Hematopoietic multipotent progenitor cell treated with erythropoietin and hydrocortisone succinate and interleukin-3 and kit ligand, for 8 days (in vitro differentiated cells): Measurements from ENCODE around the gene CARD8.
"Not testable (repeated sequence)": the region's sequence is repeated elsewhere in the genome, so short reads cannot be mapped to it uniquely, and the experiment has no call there.

Source experiments
- DNase-seq: peaks from one replicate; pipeline ENCODE4 v3.0.0-alpha.2; 2015

The CARD8 gene

DNA sequence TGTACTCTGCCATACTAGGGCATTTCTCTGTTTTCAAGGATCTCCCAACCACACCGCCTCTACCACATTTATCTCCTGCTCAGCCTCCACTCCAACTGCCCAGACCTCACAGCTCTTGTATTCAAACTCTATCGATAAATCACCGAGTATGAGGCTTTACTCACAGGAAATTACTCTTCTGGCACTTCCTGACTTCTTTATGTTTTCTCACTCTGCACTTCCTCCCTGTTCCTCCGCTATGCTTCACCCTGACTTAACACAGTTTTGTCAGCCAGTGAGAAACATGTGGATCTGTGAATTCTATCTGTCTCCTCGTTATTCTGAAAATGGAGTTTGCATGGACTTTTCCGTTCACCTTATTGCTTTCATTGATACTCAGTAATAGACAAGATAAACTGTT is 2.6 kb upstream of the CARD8 start:
- peak; percentile 69 for DNase-seq

DNA sequence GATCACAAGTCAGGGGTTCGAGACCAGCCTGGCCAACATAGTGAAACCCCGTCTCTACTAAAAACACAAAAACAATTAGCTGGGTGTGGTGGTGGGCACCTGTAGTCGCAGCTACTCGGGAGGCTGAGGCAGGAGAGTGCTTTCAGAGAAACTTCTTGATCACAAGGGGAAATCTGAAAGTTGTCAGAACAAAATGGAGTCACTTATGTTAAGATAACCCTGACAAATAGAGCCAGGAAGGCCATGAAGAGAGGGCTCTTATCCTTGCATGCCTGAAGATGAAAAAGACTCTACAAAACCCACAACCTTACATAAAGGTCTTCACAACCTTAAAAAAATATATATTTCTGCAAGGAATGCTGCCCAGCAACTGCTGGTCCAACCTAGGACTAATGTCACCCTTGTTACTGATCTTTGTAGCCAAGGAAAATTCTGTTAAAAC is 1.2 kb downstream of the CARD8 start:
- no peak for DNase-seq

DNA sequence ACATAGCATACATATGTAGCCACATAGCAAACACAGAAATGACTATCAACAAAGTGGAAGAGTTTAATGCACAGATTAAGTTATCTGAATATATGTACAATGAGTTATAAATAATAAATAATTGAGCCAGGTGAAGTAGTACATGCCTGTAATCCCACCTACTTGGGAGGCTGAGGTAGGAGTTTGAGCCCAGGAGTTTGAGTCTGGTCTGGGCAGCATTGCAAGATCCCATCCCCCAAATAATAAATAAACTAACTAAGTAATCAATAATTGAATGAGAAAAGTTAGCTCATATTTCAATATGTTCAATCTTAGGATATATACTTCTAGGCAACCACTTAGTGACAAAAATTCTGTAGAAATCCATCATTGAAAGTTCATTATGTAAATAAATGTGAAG is 1.7 kb downstream of the CARD8 start:
- no peak for DNase-seq

DNA sequence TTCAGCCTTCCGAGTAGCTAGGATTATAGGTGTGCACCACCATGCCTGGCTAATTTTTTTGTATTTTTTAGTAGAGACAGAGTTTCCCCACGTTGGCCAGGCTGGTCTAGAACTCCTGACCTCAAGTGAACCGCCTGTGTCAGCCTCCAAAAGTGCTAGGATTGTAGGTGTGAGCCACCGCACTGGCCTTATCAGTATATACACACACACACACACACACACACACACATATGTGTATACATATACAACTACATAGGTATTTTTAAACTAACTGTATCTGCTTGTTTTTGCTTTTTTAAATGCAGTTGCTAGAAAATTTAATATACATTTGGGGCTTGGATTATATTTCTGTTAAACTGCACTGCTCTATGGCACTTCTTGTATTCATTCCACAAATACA is 3.1 kb downstream of the CARD8 start:
- peak; percentile 64 for DNase-seq

DNA sequence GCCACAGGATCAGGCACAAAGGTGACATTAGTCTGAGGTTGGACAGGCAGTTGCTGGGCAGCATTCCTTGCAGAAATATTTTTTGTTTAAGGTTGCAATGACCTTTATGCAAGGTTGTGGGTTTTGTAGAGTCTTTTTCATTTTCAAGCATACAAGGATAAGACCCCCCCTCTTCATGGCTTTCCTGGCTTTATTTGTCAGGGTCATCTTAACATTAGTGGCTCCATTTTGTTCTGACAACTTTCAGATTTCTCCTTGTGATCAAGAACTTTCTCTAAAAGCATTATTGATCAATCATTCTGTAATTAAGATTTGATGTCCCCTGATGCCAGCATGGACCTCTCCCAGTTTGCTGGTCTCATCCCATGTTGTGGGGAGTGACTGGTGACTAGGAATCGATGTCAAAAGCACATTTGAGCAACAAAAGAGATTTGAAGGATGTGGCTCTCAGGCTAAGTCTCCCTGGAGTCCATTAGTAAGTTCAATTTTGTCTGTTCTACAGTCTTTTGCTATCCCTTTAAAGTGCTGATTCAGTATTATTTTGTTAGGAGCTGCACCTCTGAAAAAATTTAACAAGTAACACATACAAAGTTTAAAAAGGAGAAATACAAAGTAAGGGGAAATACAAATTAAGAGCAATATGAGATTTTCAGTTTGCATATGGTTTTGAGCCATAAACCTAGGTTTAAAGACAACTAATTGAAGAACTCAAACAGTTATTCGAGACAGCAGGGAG is 5.3 kb downstream of the CARD8 start:
- DNase-seq, result no peak

DNA sequence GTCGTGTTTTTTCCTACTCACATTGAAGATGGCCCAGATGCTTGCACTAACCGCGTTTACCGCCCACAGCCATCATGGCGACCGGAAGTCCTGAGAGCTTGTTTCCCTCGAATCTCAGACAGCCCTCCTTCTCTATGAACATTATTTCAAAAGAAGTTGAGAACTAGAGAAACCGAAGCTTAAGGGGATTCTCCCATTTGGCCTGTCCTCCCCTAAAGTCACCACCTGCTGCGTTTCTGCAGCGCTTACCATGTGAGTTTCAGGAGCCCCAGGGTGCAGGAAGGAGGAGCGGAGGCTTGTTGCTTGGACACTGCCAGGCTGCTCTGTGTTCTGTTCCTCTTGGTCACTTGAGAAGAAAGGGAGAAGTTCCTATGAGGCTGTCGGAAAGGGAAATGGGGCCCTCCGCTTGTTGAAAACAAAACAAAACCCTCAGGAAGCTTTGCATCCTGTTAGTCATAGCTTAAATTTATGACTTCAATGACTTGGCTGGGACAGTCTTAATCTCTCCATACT is 6.2 kb downstream of the CARD8 start:
- DNase-seq, result peak; percentile 79

DNA sequence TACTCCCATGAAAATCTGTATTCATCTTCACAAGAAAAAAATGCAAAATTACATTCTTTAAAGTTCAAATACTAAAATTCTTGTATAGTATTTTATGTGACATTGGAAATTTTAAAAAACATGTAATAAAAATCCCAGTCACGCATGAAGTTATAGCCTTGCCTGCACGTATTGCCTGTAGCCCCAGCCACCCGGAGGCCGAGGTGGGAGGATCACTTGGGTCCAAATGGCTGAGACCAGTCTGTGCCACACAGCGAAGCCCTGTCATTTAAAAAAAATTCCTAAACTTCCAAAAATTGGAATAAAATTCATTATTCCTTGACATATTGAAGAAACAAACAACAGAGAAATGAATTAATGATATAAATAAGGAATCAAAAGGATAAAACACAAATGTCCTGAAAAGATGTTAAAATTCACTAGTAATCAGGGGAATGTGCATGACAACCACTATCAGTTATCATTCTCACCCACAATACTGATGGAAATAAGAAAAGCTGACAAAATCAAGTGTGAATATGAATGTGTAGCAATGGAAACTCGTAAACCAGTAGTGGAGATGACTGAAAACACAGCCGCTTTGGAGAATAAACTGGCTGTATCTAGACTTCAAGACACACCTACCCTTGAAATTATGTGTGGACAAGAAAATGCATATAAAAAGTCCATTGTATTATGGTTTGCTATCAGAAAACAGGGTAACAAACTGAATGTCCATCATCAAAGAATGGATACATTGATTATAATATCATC is 7.5 kb downstream of the CARD8 start:
- DNase-seq, result no peak

DNA sequence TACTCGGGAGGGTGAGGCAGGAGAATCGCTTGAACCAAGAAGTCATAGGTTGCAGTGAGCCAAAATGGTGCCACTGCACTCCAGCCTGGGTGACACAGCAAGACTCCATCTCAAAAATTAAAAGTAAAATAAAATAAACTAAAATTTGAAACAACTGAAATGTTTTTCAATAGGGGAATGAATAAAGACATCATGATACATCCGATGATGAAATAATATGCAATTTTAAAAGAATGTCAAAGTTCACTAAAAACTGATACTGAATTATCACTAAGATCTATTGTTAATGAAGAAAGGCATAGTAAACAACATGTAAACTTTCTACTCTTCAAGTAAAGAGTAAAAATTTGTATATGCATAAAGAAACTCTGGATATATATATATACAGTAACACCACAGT is 8.5 kb downstream of the CARD8 start:
- DNase-seq, result no peak

DNA sequence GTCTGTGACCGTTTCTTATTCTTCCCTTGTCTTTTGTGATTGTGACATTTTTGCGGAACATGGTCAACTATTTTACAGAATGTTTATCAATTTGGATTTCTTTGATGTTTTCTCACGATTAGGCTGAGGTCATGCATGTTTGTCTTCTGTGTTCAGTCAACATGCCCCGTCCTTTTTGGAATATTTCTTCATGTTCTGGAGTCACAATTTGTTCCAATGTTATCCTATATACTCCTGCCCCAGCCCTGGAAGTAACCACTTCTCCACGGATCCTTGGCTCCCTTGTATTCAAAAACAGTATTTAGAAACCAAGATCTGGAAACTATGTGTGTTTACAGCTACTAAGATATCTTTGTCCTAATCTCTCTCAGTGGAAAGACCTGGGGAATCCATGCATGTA is 9.6 kb downstream of the CARD8 start:
- no peak for DNase-seq

DNA sequence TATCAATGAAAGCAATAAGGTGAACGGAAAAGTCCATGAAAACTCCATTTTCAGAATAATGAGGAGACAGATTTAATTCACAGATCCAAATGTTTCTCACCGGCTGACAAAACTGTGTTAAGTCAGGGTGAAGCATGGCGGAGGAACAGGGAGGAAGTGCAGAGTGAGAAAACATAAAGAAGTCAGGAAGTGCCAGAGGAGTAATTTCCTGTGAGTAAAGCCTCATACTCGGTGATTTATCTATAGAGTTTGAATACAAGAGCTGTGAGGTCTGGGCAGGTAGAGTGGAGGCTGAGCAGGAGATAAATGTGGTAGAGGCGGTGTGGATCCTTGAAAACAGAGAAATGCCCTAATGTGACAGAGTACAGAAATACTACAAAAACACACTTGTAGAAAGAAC is 11.4 kb downstream of the CARD8 start:
- DNase-seq, result no peak

DNA sequence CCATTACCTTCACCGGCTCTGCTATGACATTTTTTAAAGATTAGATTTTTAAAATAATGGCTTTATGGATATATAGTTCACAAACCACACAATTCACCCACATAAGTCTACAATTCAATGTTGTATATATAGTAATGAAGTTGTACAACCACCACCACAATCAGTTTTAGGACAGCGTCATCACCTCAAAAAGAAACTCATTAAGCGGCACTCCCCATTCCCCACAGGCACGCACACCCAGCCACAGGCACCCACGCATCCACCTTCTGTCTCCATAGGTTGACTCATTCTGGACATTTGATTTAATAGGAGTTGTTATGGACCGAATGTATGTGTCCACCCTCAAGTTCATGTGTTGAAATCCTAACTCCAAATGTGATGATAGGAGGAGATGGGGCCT is 13.9 kb downstream of the CARD8 start:
- not testable (repeated sequence) for DNase-seq

DNA sequence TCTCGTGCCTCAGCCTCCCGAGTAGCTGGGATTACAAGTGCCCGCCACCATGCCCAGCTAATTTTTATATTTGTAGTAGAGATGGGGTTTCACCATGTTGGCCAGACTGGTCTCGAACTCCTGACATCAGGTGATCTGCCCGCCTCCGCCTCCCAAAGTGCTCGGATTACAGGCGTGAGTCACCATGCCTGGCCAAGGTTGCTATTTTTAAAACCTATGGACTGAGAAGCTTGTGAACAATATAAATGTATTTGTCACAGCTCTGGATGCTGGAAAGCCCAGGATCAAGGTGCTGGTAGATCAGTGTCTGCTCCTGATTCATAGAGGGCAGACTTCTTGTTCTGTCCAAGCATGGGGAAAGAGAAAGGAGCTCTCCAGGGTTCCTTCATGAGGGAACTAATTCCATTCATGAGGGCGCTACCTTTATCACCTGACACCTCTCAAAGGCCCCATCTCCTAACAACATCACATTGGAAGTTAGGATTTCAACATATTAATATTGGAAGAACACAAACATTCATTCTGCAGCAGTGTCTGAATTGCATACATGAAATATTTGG is 16.1 kb downstream of the CARD8 start:
- no peak for DNase-seq

DNA sequence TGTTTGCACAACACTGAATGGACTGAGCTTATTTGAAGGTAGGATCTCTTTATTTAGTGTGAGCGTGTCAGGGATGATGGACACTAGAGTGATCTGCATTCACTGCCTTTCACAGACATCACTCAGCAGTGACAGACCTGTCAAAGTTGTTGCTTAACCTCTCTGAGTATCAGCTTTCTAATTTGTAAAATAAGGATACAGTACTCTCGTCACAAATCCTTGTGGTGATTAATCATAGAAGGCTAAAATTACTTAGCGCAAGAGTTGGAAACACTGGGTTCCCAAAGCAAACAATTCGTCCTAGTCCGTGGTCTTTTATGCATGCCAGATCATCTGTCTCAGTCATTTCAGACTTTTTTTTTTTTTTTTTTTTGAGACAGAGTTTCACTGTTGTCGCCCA is 16.6 kb downstream of the CARD8 start:
- no peak for DNase-seq

DNA sequence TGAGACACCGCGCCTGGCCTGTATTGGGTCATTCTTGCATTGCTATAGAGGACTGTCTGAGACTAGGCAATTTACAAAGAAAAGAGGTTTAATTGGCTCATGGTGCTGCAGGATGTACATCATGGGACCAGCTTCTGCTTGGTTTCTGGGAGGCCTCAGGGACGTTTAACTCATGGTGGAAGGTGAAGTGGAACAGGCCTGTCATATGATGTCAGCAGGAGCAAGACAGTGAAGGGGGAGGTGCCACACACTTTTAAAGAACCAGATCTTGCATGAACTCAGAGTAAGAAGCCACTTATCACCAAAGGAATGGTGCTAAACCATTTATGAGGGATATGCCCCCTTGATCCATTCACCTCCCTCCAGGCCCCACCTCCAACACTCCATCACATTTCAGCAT is 18.7 kb downstream of the CARD8 start:
- DNase-seq, result no peak

DNA sequence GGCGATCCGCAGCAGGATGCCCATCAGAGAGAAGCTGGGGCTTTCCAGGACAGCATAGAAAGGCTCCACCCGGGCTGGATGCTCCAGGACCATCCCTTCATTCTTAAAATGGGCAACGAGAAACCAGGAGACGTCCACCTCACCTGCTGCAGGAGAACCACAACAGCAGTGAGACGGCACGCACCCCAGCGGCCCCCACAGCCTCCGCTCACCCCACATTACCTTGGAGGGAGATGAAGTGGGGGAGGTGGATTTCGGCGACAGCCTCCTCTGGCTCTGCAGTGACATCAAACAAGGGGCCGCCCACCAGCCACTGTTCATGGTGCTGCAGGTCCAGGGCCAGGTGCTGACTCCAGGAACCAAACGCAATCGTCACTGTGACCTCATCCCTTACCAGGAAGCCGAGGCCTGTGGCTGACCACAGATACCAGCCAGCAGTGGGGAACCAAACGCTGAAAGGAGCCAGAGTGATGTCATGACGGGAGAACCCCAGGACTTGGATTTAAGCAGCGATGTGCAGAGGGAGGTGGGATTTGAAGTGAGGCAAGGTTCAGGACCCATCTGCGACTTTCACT is 25.1 kb downstream of the CARD8 start:
- DNase-seq, result no peak

DNA sequence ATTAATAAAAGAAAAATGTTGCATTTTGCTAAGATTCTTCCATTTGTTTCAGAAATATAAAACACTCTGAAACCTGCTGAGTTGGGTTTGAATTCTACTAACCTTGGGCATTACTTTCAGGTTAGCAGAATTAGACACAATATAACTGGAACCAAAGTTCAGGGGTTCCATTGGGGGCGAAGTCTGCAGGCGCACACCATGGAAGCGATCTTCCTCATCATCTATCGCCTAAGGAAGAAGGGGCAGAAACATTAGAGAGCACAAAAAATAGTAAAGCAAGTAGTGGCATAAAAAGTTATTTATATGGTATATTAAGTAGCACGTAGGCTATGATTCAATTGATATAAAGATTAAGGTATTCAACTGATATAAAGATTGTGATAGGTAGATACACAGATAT is 34.1 kb downstream of the CARD8 start:
- no peak for DNase-seq

DNA sequence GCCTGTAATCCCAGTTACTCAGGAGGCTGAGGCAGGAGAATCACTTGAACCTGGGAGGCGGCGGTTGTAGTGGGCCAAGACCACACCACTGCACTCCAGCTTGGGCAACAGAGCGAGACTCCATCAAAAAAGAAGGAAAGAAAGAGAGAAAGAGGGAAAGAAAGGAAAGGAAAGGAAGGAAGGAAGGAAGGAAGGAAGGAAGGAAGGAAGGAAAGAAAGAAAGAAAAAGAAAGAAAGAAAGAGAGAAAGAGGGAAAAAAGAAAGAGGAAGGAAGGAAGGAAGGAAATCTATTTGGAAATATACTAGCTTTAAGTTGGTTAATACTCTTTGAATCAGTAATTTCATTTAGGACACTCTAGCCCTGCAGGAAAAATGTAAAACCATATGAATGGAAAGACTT is 34.9 kb downstream of the CARD8 start:
- DNase-seq, result not testable (repeated sequence)

DNA sequence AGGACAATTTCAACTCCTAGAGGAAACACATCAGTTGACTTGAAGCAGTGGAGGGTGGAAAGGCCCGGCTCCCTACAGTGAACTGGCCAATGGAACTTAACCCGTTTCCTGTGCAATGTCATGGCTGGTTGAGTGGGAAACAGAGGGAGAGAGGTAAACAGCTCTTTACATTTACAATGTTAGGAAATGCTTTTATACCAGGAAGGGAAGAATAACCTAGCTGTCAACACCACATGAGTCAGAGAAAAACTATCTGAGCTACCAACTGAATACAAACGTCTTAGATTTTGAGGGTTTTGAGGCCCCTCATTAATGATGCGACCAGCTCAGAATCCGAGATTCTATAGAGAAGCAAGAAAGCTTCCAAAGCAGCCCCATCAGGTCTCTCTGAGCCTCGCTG is 36.7 kb downstream of the CARD8 start:
- no peak for DNase-seq

DNA sequence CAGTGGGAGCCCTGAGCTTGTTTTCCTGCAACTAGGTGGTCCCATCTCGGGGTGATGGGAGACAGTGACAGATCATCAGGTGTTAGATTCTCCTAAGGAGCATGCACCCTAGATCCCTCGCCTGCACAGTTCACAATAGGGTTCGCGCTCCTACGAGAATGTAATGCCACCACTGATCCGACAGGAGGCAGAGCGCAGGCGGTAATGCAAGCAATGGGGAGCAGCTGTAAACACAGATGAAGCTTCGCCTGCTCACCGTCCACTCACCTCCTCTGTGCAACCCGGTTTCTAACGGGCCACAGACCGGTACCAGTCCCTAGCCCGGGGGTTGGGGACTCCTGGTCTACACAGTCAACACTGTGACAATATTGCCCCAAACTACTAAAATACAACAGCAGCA is 38.8 kb downstream of the CARD8 start:
- DNase-seq, result no peak

DNA sequence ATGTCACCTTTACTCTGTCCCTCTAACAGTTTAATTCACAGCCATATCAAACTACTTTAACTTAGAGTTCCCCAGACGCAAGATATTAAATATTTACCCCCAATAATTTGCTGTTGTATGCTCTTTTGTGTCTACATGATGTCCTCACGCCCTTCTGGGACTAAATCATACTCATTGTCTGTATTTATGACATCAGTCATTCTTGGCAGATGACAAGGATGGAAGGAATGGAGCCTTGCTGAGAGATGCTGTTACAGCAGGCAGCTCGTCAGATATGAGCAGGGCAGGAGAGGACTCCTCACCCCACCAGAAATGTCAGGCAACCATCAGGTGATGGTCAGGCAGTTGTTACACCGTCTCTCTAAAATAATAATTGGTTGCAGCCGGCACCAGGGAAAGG is 41.8 kb downstream of the CARD8 start:
- no peak for DNase-seq

DNA sequence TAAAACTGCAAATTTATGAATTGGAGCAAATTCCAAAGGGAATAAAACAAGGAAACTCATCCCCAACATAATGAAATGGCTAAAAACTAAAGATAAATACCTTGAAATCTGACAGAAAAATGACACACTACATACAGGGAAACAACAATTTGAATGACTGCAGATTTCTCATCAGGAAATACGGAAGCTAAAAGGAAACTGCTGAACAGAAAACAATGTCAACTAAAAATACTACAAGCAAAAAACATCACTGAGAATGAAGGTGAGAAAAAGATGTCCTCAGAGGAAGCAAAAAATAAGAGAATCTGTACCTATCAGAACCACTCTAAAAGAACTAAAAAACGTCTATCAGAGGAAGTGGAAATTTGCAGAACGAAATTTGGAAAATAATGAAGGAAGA is 45.7 kb downstream of the CARD8 start:
- DNase-seq, result no peak

DNA sequence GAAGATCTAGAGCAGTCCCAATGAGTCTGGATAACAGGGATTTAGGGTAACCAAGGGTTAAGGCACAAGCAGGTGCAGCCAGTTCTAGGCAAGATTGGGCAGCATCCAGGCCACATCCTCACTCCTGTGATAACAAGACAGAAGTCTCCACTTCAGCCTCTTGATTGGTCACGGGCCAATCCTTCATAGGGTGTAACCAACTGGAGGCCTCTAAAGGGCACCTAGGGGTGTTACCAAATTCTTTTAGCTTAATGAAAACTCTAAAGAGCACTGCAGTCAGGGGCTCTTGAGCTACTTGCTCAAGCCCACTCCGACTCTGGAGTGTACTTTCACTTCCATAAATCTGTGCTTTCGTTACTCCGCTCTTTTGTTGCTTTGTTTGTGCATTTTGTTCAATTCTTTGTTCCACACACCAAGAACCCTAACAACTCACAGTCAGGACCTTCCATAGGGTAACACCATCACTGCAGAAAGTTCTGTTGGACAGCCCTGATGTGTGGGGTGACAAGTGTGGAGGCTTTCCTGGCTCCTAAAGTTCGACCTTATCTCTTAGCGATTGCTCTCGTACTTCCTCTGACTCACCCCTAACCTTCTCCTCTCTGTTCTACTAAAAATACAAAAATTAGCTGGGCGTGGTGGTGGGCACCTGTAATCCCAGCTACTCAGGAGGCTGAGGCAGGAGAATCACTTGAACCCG is 49.2 kb downstream of the CARD8 start:
- peak; percentile 93 for DNase-seq
